Endothelial cell of umbilical vein (primary cell): ENCODE data around the gene DDX24. TPM values are rescaled to one million over a fixed set of nuclear protein-coding genes. Genes with fewer than 3 reads are reported as not detected.

Experiments used
- BruUV-seq: library from RNA; stranded (reverse); fragments of 400-500 nt; replicated peaks from 2 replicates; lab custom pipeline; 2021; lab: Mats Ljungman, UMichigan
- CTCF ChIA-PET: fragments of 300-600, 350-600 bp; sonication (Branson Sonifier 250); formaldehyde crosslinking; loops from one replicate; lab custom pipeline; 2021; ENCODE audit warnings: antibody characterized with exemption, inconsistent platforms; lab: Charles Lee
- POLR2A ChIA-PET: fragments of 300-600, 350-600 bp; sonication (Branson Sonifier 250); formaldehyde crosslinking; loops from one replicate; lab custom pipeline; 2021; ENCODE audit warnings: antibody characterized with exemption, inconsistent platforms; lab: Charles Lee
- DNase-seq: peaks from one replicate; pipeline ENCODE4 v3.0.0-alpha.2; 2011; ENCODE audit warnings: low read depth, low spot score
- FAIRE-seq: peaks from 2 replicates; lab custom pipeline; 2011; peaks lifted over from hg19 to GRCh38; lab: Jason Lieb, UNC
- H2AFZ ChIP-seq: 2 replicates; pipeline ENCODE4 v1.6.0; 2012; ENCODE audit warnings: low read depth, low read length, control low read depth, inconsistent platforms
- H3K27ac ChIP-seq: 2 replicates; pipeline ENCODE4 v1.5.1; 2011; ENCODE audit warnings: low read depth, mild to moderate bottlenecking, control low read depth, low read length, moderate library complexity; ENCODE audit not compliant: insufficient read depth
- H3K27me3 ChIP-seq, 2 experiments: 2 replicates each; pipeline versions ENCODE4 v1.6.0 to v1.6.1; 2011; ENCODE audit warnings: low read length in 2 of 2, mixed read lengths in 1 of 2; ENCODE audit not compliant: control insufficient read depth in 2 of 2, insufficient read depth in 2 of 2
- H3K36me3 ChIP-seq, 2 experiments: 2 replicates in 1 of 2; 3 replicates in 1 of 2; pipeline ENCODE4 v1.5.1; 2011; ENCODE audit warnings: low read length in 2 of 2, mild to moderate bottlenecking in 1 of 2, moderate library complexity in 1 of 2; ENCODE audit not compliant: control insufficient read depth in 2 of 2, insufficient read depth in 2 of 2; ENCODE audit errors: extremely low read depth in 1 of 2
- H3K4me1 ChIP-seq: 3 replicates; pipeline ENCODE4 v1.5.1; 2011; ENCODE audit warnings: mild to moderate bottlenecking, low read length; ENCODE audit not compliant: control insufficient read depth, insufficient read depth; ENCODE audit errors: extremely low read depth
- H3K4me2 ChIP-seq: 2 replicates; pipeline ENCODE4 v1.6.1; 2011; ENCODE audit warnings: low read length, control low read depth, mixed read lengths; ENCODE audit not compliant: insufficient read depth
- H3K4me3 ChIP-seq, 3 experiments: fragments of 200-600 bp in 1 of 3; sonication (generic), shearing (Covaris generic) in 1 of 3; replicated peaks in 1 of 3; 2 replicates each; pipeline ENCODE4 v1.5.1; 2011 to 2016; ENCODE audit warnings: control low read depth in 3 of 3, low read length in 3 of 3, mild to moderate bottlenecking in 2 of 3, inconsistent platforms in 1 of 3, low read depth in 1 of 3, moderate library complexity in 1 of 3; ENCODE audit not compliant: insufficient read depth in 1 of 3
- H3K79me2 ChIP-seq: 2 replicates; pipeline ENCODE4 v1.6.0; 2012; ENCODE audit warnings: low read length, inconsistent platforms; ENCODE audit not compliant: control insufficient read depth, insufficient read depth
- H3K9ac ChIP-seq: replicated peaks from 2 replicates; pipeline ENCODE3; 2011; ENCODE audit warnings: low read length, control low read depth; ENCODE audit not compliant: insufficient read depth; ENCODE audit errors: extremely low read depth
- H3K9me1 ChIP-seq: replicated peaks from 3 replicates; pipeline ENCODE4 v1.6.0; 2011; ENCODE audit warnings: mild to moderate bottlenecking, low read length; ENCODE audit not compliant: control insufficient read depth, insufficient read depth; ENCODE audit errors: extremely low read depth
- H3K9me3 ChIP-seq: replicated peaks from 2 replicates; pipeline ENCODE4 v1.5.1; 2012; ENCODE audit warnings: low read length, inconsistent platforms; ENCODE audit not compliant: control insufficient read depth, insufficient read depth
- H4K20me1 ChIP-seq: replicated peaks from 2 replicates; pipeline ENCODE3; 2011; ENCODE audit warnings: mild to moderate bottlenecking, low read length; ENCODE audit not compliant: control insufficient read depth, insufficient read depth; ENCODE audit errors: extremely low read depth
- CTCF ChIP-seq, 2 donors: IDR thresholded peaks; 1 replicate in 1 of 2; 2 replicates in 1 of 2; pipeline ENCODE4 v1.5.1; 2011; ENCODE audit warnings: low read length in 2 of 2, mild to moderate bottlenecking in 2 of 2, moderate library complexity in 2 of 2, control low read depth in 1 of 2, inconsistent platforms in 1 of 2, low read depth in 1 of 2; ENCODE audit not compliant: insufficient read depth in 1 of 2; ENCODE audit errors: extremely low read depth in 1 of 2
- EZH2 ChIP-seq: IDR thresholded peaks from 2 replicates; pipeline ENCODE4 v1.6.1; 2012; ENCODE audit warnings: borderline replicate concordance, low read depth, mild to moderate bottlenecking, moderate library complexity, low read length, inconsistent platforms; ENCODE audit not compliant: severe bottlenecking
- FOS ChIP-seq: IDR thresholded peaks from 2 replicates; pipeline ENCODE4 v1.6.1; 2011; ENCODE audit warnings: mild to moderate bottlenecking, low read length, moderate library complexity, borderline replicate concordance; ENCODE audit not compliant: insufficient read depth
- GATA2 ChIP-seq: IDR thresholded peaks from 2 replicates; pipeline ENCODE4 v1.7.0; 2011; ENCODE audit warnings: low read depth, mild to moderate bottlenecking, moderate library complexity, mixed read lengths, low read length; ENCODE audit not compliant: insufficient read length, insufficient read depth
- JUN ChIP-seq: IDR thresholded peaks from 2 replicates; pipeline ENCODE4 v1.6.1; 2011; ENCODE audit warnings: borderline replicate concordance, low read depth; ENCODE audit not compliant: insufficient read length, insufficient read depth
- MAX ChIP-seq: IDR thresholded peaks from 2 replicates; pipeline ENCODE4 v1.6.1; 2011; ENCODE audit not compliant: insufficient read depth, insufficient read length
- MYC ChIP-seq: IDR thresholded peaks from one replicate; pipeline ENCODE4 v1.6.1; 2011; ENCODE audit warnings: mild to moderate bottlenecking, low read depth, low read length
- POLR2A ChIP-seq: IDR thresholded peaks from 2 replicates; pipeline ENCODE4 v1.6.1; 2012; ENCODE audit warnings: low read depth, mild to moderate bottlenecking, control low read depth, low read length
- POLR2AphosphoS5 ChIP-seq: IDR thresholded peaks from 2 replicates; pipeline ENCODE4 v1.6.1; 2012; ENCODE audit warnings: low read depth, mild to moderate bottlenecking, control low read depth, low read length, moderate library complexity; ENCODE audit not compliant: insufficient read depth
- dilution Hi-C: fragments of 300-500 bp; cut with MboI; formaldehyde crosslinking; loops from one replicate; pipeline ENCODE4 v1.15.0; 2019; ENCODE audit warnings: low sequenced_read_pairs; ENCODE audit not compliant: extremely low pct_ligation_motif_present
- intact Hi-C: fragments of 100-400 bp; cut with micrococcal nuclease; formaldehyde crosslinking; loops from one replicate; pipeline ENCODE4 v1.10.0; 2022
- polyA plus RNA-seq, 4 experiments: library from polyadenylated mRNA; depleted of rRNA in 3 of 4; stranded (reverse) in 3 of 4; unstranded in 1 of 4; fragments of >200 nt; gene quantifications; 2 replicates each; pipeline versions ENCODE4 v1.2.1 to v1.2.3, GENCODE V29; 2011 to 2012; ENCODE audit warnings: missing spikeins in 1 of 4
- total RNA-seq: library from RNA; stranded (reverse); gene quantifications from 2 replicates; pipeline ENCODE4 v1.2.3, GENCODE V29; 2021

The DDX24 gene
- total and polyA plus RNA-seq, 2 donors (not counting 3 experiments of a cell fraction or from before 2014, with no cell fraction given), result 88.3 to 141 TPM

GRCh38 chr14:94041551-94042346 is 39.3 kb downstream of the DDX24 start:
- Histone ChIP-seq H4K20me1 (no peaks in the 10 kb centered on the region), H3K9ac (no peak overlapping the region), H3K9me1 (no peaks in the 10 kb centered on the region), H3K4me1 (no peaks in the 10 kb centered on the region), H3K36me3 (peaks cover 0 to 2% of the 10 kb centered on the region in 2 experiments), H2AFZ (no peak overlapping the region), H3K27me3 (no peaks in the 10 kb centered on the region), H3K4me2 (no peak overlapping the region), H3K9me3 (no peaks in the 10 kb centered on the region), H3K79me2 (no peaks in the 10 kb centered on the region), H3K27ac (no peak overlapping the region), H3K4me3 (no peak overlapping the region)
- FAIRE-seq, result no peak
- no peak for DNase-seq
- dilution Hi-C loops, result no loop called here
- POLR2A ChIA-PET, result no interaction called here
- no peak for TF ChIP-seq MYC
- no peak for TF ChIP-seq JUN
- no peak for TF ChIP-seq MAX
- TF ChIP-seq EZH2, result no peak
- no peak for TF ChIP-seq POLR2AphosphoS5
- TF ChIP-seq GATA2, result no peak
- TF ChIP-seq POLR2A, result no peak
- TF ChIP-seq FOS, result no peak
- no peak for TF ChIP-seq CTCF (IDR thresholded peaks at IDR 0.05; ENCODE audit: extremely low read depth in 1 of 2, insufficient read depth in 1 of 2, low read depth in 1 of 2, low read length in 2 of 2)
- CTCF ChIA-PET, result interaction anchor here (1.5 to 10.5 kb wide), 3 partner anchors 90 to 96 kb away, joined by 9 to 347 read pairs (median 11); no protein-coding TSS in a partner anchor
- intact Hi-C loops, result no loop called here
- BruUV-seq, result no TSS peak
